ENCODE data around the gene MAN1C1. TPM values are rescaled to one million over a fixed set of nuclear protein-coding genes. Genes with fewer than 3 reads are reported as not detected.

Gene MAN1C1
- total RNA-seq, 2 donors from 2014 or later: 2.7 to 4.3 TPM

DNA sequence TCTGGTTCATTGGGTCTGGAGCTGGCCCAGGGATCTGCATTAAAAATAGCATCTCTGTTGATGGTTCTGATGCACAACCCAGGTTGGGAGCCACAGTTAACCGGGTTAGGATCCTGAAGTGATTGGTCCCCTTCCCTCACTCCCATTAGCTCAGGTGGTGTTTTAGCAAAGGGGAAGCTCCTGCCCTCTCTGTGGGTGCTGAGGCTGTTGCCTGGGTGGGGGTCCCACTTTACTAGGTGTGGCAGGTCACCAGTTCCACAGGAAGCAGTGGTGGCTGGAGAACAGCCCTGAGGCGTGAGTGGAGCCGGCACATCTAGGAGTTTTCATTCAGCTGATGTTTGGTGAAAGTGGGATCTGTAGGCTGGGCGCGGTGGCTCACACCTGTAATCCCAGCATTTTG is 86.5 kb downstream of the MAN1C1 start:
- Histone ChIP-seq H3K9ac (ENCODE audit: low read depth in 2 of 2, low read length in 2 of 2) (no peak overlapping the region), H3K27me3 (no peaks in the 10 kb centered on the region), H3K9me3 (no peaks in the 10 kb centered on the region), H3K4me1 (no peaks in the 10 kb centered on the region), H3K36me3 (no peaks in the 10 kb centered on the region), H3K27ac (no peak overlapping the region), H3K4me3 (no peak overlapping the region)
- no peak for DNase-seq
- no peak for TF ChIP-seq CTCF (IDR thresholded peaks at IDR 0.05)
- intact Hi-C loops (cut with DNase I): no loop called here

GRCh38 chr1:25703671-25704266 is 87.2 kb downstream of the MAN1C1 start:
- DNase-seq: no peak
- no peak overlapping the region for H3K27ac ChIP-seq
- no peak for TF ChIP-seq CTCF (IDR thresholded peaks at IDR 0.05)
- H3K9ac ChIP-seq (ENCODE audit: low read depth in 2 of 2, low read length in 2 of 2): no peak overlapping the region
- intact Hi-C loops (cut with DNase I): no loop called here
- no peaks in the 10 kb centered on the region for H3K4me1 ChIP-seq
- no peaks in the 10 kb centered on the region for H3K36me3 ChIP-seq
- H3K27me3 ChIP-seq: no peaks in the 10 kb centered on the region
- H3K9me3 ChIP-seq: no peaks in the 10 kb centered on the region
- H3K4me3 ChIP-seq: no peak overlapping the region

DNA sequence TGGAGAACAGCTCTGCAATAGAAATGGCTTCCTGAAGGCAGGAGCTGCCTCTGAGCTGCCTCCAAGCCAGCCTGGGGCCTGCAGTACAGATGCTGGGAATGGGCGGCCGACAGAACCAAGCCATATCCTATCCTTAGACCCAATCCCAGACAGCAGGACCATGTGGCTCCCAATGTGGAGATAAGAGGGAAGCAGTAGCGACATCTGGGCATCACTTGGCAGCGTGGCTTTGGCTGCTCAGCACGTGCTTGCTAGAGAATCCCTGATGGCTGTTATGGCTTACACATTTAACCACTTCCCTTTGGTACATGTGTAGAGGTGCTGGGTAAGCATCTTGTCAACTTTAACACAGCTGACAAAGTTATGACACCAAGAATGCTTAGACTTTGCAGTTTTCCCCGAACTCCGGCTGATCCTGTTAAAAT is 87.7 kb downstream of the MAN1C1 start:
- H3K36me3 ChIP-seq: no peaks in the 10 kb centered on the region
- H3K4me1 ChIP-seq: no peaks in the 10 kb centered on the region
- intact Hi-C loops (cut with DNase I): no loop called here

DNA sequence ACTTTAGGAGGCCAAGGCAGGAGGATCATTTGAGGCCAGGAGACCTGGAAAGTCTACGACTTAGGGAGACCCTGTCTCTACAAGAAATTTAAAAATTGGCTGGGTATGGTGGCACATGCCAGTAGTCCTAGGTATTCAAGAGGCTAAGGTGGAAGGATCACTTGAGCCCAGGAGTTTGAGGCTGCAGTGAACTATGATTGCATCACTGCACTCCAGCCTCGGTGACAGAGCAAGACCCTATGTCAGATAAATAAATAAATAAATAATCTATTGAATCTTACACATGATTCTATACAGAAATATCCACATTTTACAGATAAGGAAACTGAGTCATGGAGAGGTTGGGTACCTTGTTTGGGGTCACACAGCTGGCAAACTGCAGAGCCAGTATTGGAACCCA is 89.1 kb downstream of the MAN1C1 start:
- Histone ChIP-seq H3K4me1 (no peaks in the 10 kb centered on the region), H3K9me3 (no peaks in the 10 kb centered on the region), H3K27ac (no peak overlapping the region), H3K27me3 (no peaks in the 10 kb centered on the region), H3K9ac (ENCODE audit: low read depth in 2 of 2, low read length in 2 of 2) (no peak overlapping the region), H3K36me3 (no peaks in the 10 kb centered on the region), H3K4me3 (no peak overlapping the region)
- intact Hi-C loops (cut with DNase I): no loop called here
- no peak for DNase-seq
- TF ChIP-seq CTCF (IDR thresholded peaks at IDR 0.05): no peak

More for the DNA sequence above, 87.7 kb downstream of the MAN1C1 start:
- TF ChIP-seq CTCF (IDR thresholded peaks at IDR 0.05): no peak
- H3K27me3 ChIP-seq: no peaks in the 10 kb centered on the region
- no peak for DNase-seq
- H3K9me3 ChIP-seq: no peaks in the 10 kb centered on the region
- H3K27ac ChIP-seq: no peak overlapping the region
- no peak overlapping the region for H3K9ac ChIP-seq (ENCODE audit: low read depth in 2 of 2, low read length in 2 of 2)
- no peak overlapping the region for H3K4me3 ChIP-seq

GRCh38 chr1:25706146-25707089 is 89.8 kb downstream of the MAN1C1 start:
- Histone ChIP-seq H3K27ac (no peak overlapping the region), H3K4me3 (no peak overlapping the region), H3K4me1 (no peaks in the 10 kb centered on the region), H3K27me3 (no peaks in the 10 kb centered on the region), H3K9me3 (no peaks in the 10 kb centered on the region), H3K9ac (ENCODE audit: low read depth in 2 of 2, low read length in 2 of 2) (no peak overlapping the region), H3K36me3 (no peaks in the 10 kb centered on the region)
- no peak for TF ChIP-seq CTCF (IDR thresholded peaks at IDR 0.05)
- DNase-seq: no peak
- intact Hi-C loops (cut with DNase I): no loop called here
